Activated naive CD8-positive, alpha-beta T cell treated with anti-CD3 and anti-CD28 coated beads, Interleukin-2, amount 50 U/mL, for 24 hours (primary cell): ENCODE results near the gene FOXR1.
"Not testable (repeated sequence)": the region's sequence is repeated elsewhere in the genome, so short reads cannot be mapped to it uniquely, and the experiment has no call there.

Source experiments
- ATAC-seq: fragments of 150-1000 bp; cut with Tn5 transposase; one replicate; pipeline ENCODE4 v1.10.0; 2021
- DNase-seq: peaks from one replicate; pipeline ENCODE4 v3.0.0; 2021
- H3K27ac Mint-ChIP-seq: one replicate; pipeline ENCODE4 v1.8.0; 2021; ENCODE audit warnings: mild to moderate bottlenecking, mixed read lengths
- H3K27me3 Mint-ChIP-seq: one replicate; pipeline ENCODE4 v1.8.0; 2021; ENCODE audit warnings: mixed read lengths
- H3K36me3 Mint-ChIP-seq: one replicate; pipeline ENCODE4 v1.8.0; 2021; ENCODE audit warnings: low read depth, mixed read lengths
- H3K4me1 Mint-ChIP-seq: one replicate; pipeline ENCODE4 v1.8.0; 2021; ENCODE audit warnings: mixed read lengths
- H3K4me3 Mint-ChIP-seq: one replicate; pipeline ENCODE4 v1.8.0; 2021; ENCODE audit warnings: mild to moderate bottlenecking, moderate library complexity, mixed read lengths
- H3K9me3 Mint-ChIP-seq: one replicate; pipeline ENCODE4 v1.8.0; 2021; ENCODE audit warnings: mixed read lengths

FOXR1 gene

GRCh38 chr11:118961189-118961588 lies 10.4 kb upstream of the FOXR1 start:
- H3K9me3 Mint-ChIP-seq: no peaks in the 10 kb centered on the region
- DNase-seq (no peak), ATAC-seq (no peak)
- H3K36me3 Mint-ChIP-seq: no peaks in the 10 kb centered on the region
- no peak overlapping the region for H3K27ac Mint-ChIP-seq
- no peaks in the 10 kb centered on the region for H3K27me3 Mint-ChIP-seq
- no peak overlapping the region for H3K4me3 Mint-ChIP-seq
- peaks cover 8% of the 10 kb centered on the region for H3K4me1 Mint-ChIP-seq

GRCh38 chr11:118961591-118961990 lies 10.0 kb upstream of the FOXR1 start:
- Mint-ChIP-seq H3K27ac (no peak overlapping the region), H3K9me3 (no peaks in the 10 kb centered on the region), H3K4me1 (peaks cover 5% of the 10 kb centered on the region), H3K27me3 (no peaks in the 10 kb centered on the region), H3K4me3 (no peak overlapping the region), H3K36me3 (no peaks in the 10 kb centered on the region)
- ATAC-seq: no peak
- no peak for DNase-seq

DNA sequence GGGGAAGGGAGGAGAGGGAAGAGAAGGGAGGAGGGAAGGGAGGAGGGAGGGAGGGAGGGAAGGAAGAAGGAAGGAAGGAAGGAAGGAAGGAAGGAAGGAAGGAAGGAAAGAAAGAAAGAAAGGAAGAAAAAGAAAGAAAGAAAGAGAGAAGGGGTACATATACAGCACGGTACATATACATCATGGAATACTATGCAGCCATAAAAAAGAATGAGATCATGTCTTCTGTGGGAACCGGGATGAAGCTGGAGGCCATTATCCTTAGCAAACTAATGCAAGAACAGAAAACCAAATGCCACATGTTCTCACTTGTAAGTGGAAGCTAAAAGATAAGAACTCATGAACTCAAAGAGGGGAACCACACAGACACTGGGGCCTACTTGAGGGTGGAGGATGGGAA lies 2.1 kb upstream of the FOXR1 start:
- peaks cover 19% of the 10 kb centered on the region for H3K27me3 Mint-ChIP-seq
- not testable (repeated sequence) for DNase-seq, H3K27ac Mint-ChIP-seq, ATAC-seq, H3K4me3 Mint-ChIP-seq, H3K9me3 Mint-ChIP-seq, H3K4me1 Mint-ChIP-seq, H3K36me3 Mint-ChIP-seq

DNA sequence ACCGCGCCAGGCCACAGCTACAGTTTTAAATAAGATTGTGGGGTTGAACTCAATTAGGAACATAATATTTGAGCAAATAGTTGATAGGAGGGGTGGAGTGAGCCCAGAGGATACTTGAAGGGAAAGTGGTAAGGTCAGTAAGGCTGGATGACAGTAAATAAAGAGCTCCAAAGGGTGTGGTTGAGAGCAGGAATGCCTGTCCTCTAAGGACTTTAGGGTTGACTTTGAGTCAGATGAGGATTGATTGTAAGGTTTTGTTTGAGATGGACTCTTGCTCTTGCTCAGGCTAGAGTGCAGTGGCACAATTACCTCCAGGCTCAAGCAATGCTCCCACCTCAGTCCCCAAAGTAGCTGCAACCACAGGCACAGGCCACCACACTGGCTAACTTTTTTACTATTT lies 2.4 kb downstream of the FOXR1 start:
- Mint-ChIP-seq H3K27ac (peak overlapping the region; percentile 7), H3K9me3 (no peaks in the 10 kb centered on the region), H3K4me1 (no peaks in the 10 kb centered on the region), H3K36me3 (no peaks in the 10 kb centered on the region), H3K27me3 (peaks cover 15% of the 10 kb centered on the region), H3K4me3 (no peak overlapping the region)
- DNase-seq (no peak), ATAC-seq (no peak)

DNA sequence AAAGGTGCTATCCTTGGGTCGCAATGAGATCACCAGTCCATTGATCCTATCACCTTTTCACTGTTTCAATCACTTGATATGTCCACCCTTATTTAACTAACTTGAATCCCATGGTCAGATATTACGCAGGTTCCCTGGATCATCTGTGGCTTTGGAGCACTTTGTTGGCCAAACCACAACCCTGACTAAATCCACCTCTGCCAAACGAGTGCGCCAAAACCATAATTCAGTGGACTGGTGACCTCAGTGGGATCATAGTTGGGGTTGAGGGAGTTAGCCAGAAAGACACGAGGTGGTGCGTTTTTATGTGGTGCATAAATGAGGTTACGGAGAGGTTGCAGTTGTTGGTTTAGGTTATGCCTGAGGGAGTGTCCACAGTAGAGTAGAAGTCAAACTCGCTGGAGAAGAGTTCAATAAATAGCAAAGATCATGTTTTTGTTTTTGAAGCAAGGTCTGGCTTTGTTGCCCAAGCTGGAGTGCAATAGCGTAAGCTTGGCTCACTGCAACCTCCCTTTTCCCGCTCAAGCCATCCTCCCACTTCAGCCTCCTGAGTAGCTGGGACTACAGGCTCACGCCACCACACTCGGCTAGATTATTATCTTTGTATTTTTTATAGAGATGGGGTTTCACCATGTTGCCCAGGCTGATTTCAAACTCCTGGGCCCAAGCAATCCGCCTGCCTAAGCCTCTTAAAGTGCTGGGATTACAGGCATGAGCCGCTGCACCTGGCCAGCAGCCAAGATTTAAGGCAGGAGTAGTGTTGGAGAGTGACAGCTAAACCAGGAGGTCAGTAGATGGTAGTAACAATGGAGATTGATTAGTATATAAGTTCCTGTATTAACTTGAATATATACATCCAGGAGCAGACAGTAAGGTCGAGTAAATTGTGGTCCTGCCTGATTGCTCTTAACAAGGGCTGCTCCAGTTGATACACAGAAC lies 4.5 kb downstream of the FOXR1 start:
- no peak for DNase-seq
- Mint-ChIP-seq H3K9me3 (no peaks in the 10 kb centered on the region), H3K27me3 (peaks cover 7% of the 10 kb centered on the region), H3K4me1 (no peaks in the 10 kb centered on the region), H3K36me3 (no peaks in the 10 kb centered on the region), H3K4me3 (no peak overlapping the region), H3K27ac (no peak overlapping the region)
- no peak for ATAC-seq

DNA sequence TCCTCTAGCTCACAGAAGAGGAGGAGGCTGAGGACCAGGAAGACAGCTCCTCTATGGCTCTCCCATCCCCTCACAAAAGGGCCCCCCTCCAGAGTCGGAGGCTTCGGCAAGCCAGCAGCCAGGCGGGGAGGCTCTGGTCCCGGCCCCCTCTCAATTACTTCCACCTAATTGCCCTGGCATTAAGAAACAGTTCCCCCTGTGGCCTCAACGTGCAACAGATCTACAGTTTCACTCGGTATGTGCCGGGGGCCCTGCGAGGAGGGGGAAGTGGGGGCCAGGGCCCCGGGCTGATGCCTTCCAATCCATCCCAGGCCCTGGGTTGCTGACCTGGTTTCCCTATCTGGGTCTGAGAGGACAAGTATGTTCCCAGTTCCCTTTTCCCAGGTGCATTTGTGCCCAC lies 7.9 kb downstream of the FOXR1 start:
- no peaks in the 10 kb centered on the region for H3K36me3 Mint-ChIP-seq
- H3K9me3 Mint-ChIP-seq: no peaks in the 10 kb centered on the region
- no peak overlapping the region for H3K27ac Mint-ChIP-seq
- no peaks in the 10 kb centered on the region for H3K27me3 Mint-ChIP-seq
- H3K4me3 Mint-ChIP-seq: no peak overlapping the region
- no peak for DNase-seq
- H3K4me1 Mint-ChIP-seq: no peaks in the 10 kb centered on the region
- no peak for ATAC-seq

- Mint-ChIP-seq H3K4me3 (no peak overlapping the region), H3K4me1 (no peaks in the 10 kb centered on the region), H3K9me3 (no peaks in the 10 kb centered on the region), H3K36me3 (no peaks in the 10 kb centered on the region), H3K27me3 (no peaks in the 10 kb centered on the region), H3K27ac (no peak overlapping the region)
- DNase-seq: no peak
- ATAC-seq: no peak
Observed at GRCh38 chr11:118980191-118980881, 8.8 kb downstream of the FOXR1 start.

- H3K4me3 Mint-ChIP-seq, H3K36me3 Mint-ChIP-seq, H3K27me3 Mint-ChIP-seq, H3K27ac Mint-ChIP-seq, H3K4me1 Mint-ChIP-seq, ATAC-seq, H3K9me3 Mint-ChIP-seq, DNase-seq: not testable (repeated sequence)
Observed at GRCh38 chr11:118984337-118984736, 12.8 kb downstream of the FOXR1 start.

GRCh38 chr11:118984825-118985224 lies 13.3 kb downstream of the FOXR1 start:
- Mint-ChIP-seq H3K9me3 (no peaks in the 10 kb centered on the region), H3K27me3 (no peaks in the 10 kb centered on the region), H3K36me3 (no peaks in the 10 kb centered on the region), H3K4me1 (no peaks in the 10 kb centered on the region), H3K27ac (no peak overlapping the region), H3K4me3 (no peak overlapping the region)
- DNase-seq (no peak), ATAC-seq (no peak)

GRCh38 chr11:118988280-118988679 lies 16.7 kb downstream of the FOXR1 start:
- Mint-ChIP-seq H3K27ac (no peak overlapping the region), H3K9me3 (no peaks in the 10 kb centered on the region), H3K36me3 (peaks cover 6% of the 10 kb centered on the region), H3K4me1 (no peaks in the 10 kb centered on the region), H3K27me3 (no peaks in the 10 kb centered on the region), H3K4me3 (no peak overlapping the region)
- no peak for DNase-seq
- ATAC-seq: no peak

DNA sequence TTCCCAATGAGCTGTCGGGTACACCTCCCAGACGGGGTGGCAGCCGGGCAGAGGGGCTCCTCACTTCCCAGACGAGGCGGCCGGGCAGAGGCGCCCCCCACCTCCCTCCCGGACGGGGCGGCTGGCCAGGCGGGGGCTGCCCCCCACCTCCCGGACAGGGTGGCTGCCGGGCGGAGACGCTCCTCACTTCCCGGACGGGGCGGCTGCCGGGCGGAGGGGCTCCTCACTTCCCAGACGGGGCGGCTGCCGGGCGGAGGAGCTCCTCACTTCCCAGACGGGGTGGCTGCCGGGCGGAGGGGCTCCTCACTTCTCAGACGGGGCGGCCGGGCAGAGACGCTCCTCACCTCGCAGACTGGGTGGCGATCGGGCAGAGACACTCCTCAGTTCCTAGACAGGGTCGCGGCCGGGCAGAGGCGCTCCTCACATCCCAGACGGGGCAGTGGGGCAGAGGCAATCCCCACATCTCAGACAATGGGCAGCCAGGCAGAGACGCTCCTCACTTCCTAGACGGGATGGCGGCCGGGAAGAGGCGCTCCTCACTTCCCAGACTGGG lies 20.0 kb downstream of the FOXR1 start:
- H3K27me3 Mint-ChIP-seq, ATAC-seq, DNase-seq, H3K4me3 Mint-ChIP-seq, H3K27ac Mint-ChIP-seq, H3K9me3 Mint-ChIP-seq, H3K4me1 Mint-ChIP-seq: not testable (repeated sequence)
- H3K36me3 Mint-ChIP-seq: peaks cover 15% of the 10 kb centered on the region

DNA sequence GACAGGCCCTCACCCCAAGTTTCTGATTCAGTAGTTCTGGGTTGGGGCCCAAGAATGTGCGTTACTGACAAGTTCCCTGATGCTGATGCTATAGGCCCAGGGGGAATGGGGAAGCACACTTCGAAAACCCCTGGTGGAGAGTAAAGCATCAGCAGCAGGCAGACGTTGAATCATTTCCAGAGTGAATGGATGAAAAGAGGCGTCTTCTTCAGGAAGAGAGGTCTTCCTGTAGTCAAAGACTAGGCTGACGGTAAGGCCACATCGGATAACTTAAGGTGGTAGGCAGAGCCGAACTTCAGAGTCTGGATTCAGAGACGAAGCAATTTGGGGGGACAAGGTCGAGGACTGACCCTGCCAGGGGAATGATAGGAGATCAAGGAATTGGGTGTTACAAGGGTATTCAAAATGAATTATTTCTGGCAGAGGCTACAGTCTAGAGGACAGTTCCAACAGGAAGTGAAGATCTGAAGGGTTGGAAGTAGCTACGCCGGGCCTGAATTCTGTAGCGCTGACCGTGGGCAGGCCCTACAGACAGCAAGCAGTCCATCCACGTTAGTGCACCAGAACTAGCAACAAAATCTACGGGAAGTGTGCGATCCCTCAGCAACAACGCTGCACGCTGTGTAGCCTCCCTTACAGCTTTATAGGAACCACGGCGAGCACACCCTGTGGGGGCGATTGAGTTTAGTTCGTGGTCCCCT lies 25.5 kb downstream of the FOXR1 start:
- no peaks in the 10 kb centered on the region for H3K27me3 Mint-ChIP-seq
- peak overlapping the region; percentile 99 for H3K27ac Mint-ChIP-seq
- H3K4me3 Mint-ChIP-seq: peak overlapping the region; percentile 100
- H3K4me1 Mint-ChIP-seq: peaks cover 36% of the 10 kb centered on the region
- ATAC-seq: peak; percentile 33
- H3K36me3 Mint-ChIP-seq: peaks cover 43% of the 10 kb centered on the region
- peak; percentile 37 for DNase-seq
- no peaks in the 10 kb centered on the region for H3K9me3 Mint-ChIP-seq

GRCh38 chr11:118997627-118998387 lies 26.2 kb downstream of the FOXR1 start, which contains the start of gene CENATAC:
TSS of gene CENATAC (plus strand) at chr11:118998138. CDS start at chr11:118998198, 60 bp downstream.
- DNase-seq (peak; percentile 98), ATAC-seq (peak; percentile 95)
- H3K4me3 Mint-ChIP-seq: peak within 1 kb of the TSS; percentile 100
- H3K27ac Mint-ChIP-seq: peak within 1 kb of the TSS; percentile 99
- H3K36me3 Mint-ChIP-seq: peaks cover 48% of the 10 kb centered on the region
- H3K27me3 Mint-ChIP-seq: no peaks in the 10 kb centered on the region
- H3K9me3 Mint-ChIP-seq: no peaks in the 10 kb centered on the region
- peaks cover 36% of the 10 kb centered on the region for H3K4me1 Mint-ChIP-seq

- DNase-seq: no peak
- H3K4me3 Mint-ChIP-seq: peak overlapping the region; percentile 100
- no peaks in the 10 kb centered on the region for H3K9me3 Mint-ChIP-seq
- no peaks in the 10 kb centered on the region for H3K27me3 Mint-ChIP-seq
- H3K27ac Mint-ChIP-seq: peak overlapping the region; percentile 99
- peak; percentile 2 for ATAC-seq
- peaks cover 52% of the 10 kb centered on the region for H3K36me3 Mint-ChIP-seq
- peaks cover 36% of the 10 kb centered on the region for H3K4me1 Mint-ChIP-seq
Observed at GRCh38 chr11:118998388-118998717, 26.8 kb downstream of the FOXR1 start.
